Measurements from ENCODE around the gene SLC16A12. TPM values are rescaled to one million over a fixed set of nuclear protein-coding genes. Genes with fewer than 3 reads are reported as not detected.

SLC16A12 gene
- total and polyA plus RNA-seq, 4 donors, result 0.03 to 10.7 (median 0.94) TPM

DNA sequence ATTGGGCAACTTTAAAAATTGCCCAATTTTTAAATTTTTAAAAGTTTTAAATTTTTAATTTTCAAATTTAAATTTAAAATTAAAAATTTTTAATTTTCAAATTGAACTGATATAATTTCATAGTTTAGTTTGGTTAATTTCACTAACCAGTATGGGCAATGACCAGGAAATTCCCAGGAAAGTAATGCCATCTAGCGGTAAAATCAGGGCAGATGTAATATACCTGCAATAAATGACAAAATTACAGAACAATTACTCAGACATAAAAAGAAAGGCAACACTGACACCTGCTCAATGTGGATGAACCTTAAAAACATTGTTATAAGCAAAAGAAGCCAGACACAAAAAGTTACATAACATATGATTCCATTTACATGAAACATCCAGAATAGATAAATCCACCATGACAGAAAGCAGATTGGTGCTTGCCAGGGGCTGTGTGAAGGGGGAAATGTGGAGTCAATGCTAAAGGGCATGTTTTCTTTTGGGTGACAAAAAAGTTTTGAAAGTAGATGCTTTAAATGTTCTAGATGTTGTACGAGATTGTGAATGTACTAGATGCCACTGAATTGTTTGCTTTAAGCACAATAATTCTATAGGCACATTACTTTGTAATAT lies 28.6 kb upstream of the SLC16A12 start:
- DNase-seq (ENCODE audit: low spot score), result no peak
- H3K9me3 ChIP-seq (ENCODE audit: control insufficient read depth in 4 of 4, low read length in 3 of 4), result no peaks in the 10 kb centered on the region
- H3K27me3 ChIP-seq (ENCODE audit: control insufficient read depth in 4 of 4, insufficient read depth in 4 of 4, low read length in 3 of 4), result no peaks in the 10 kb centered on the region
- WGBS, result 6% methylated on average over 2 of the region's 2 CpGs
- TF ChIP-seq CTCF (IDR thresholded peaks at IDR 0.05; ENCODE audit: low read depth, low read length, missing input control), result peak; percentile 75
- peak in 1 of 2 donors; percentile 24 for TF ChIP-seq HNF4A (conservative IDR thresholded peaks at IDR 0.05)
- TF ChIP-seq HNF4G (IDR thresholded peaks at IDR 0.05), result no peak
- TF ChIP-seq YY1 (IDR thresholded peaks at IDR 0.05), result no peak
- TF ChIP-seq NR2F2 (IDR thresholded peaks at IDR 0.05), result no peak
- TF ChIP-seq RAD21 (IDR thresholded peaks at IDR 0.05), result peak; percentile 93 to 95
- TF ChIP-seq FOXA1 (IDR thresholded peaks at IDR 0.05), result no peak
- no peak for TF ChIP-seq ZBTB33 (IDR thresholded peaks at IDR 0.05)
- no peak for TF ChIP-seq REST (IDR thresholded peaks at IDR 0.05)
- no peak overlapping the region for H3K27ac ChIP-seq (ENCODE audit: low read depth in 1 of 2, low read length in 2 of 2)
- H3K4me1 ChIP-seq (ENCODE audit: control insufficient read depth in 4 of 4, insufficient read depth in 4 of 4, low read length in 3 of 4), result peaks cover 1 to 16% (median 12%) of the 10 kb centered on the region in 4 donors
- H3K36me3 ChIP-seq (ENCODE audit: control insufficient read depth in 4 of 4, insufficient read depth in 3 of 4, low read depth in 1 of 4, low read length in 3 of 4), result no peaks in the 10 kb centered on the region
- H3K9ac ChIP-seq (ENCODE audit: low read depth in 1 of 2, low read length in 2 of 2), result peak overlapping the region in 1 of 2 donors; percentile 41
- no peak overlapping the region for H3K4me3 ChIP-seq (ENCODE audit: low read depth in 1 of 3, low read length in 3 of 3)

GRCh38 chr10:89563311-89563710 lies 27.9 kb upstream of the SLC16A12 start:
- H3K4me3 ChIP-seq (ENCODE audit: low read depth in 1 of 3, low read length in 3 of 3), result no peak overlapping the region
- no peak for TF ChIP-seq FOXA1 (IDR thresholded peaks at IDR 0.05)
- TF ChIP-seq RAD21 (IDR thresholded peaks at IDR 0.05), result no peak
- no peak for TF ChIP-seq EGR1 (IDR thresholded peaks at IDR 0.05; ENCODE audit: low read depth in 2 of 2)
- no peak for TF ChIP-seq YY1 (IDR thresholded peaks at IDR 0.05)
- no peak for TF ChIP-seq RXRA (IDR thresholded peaks at IDR 0.05)
- no peak for TF ChIP-seq HNF4A (conservative IDR thresholded peaks at IDR 0.05)
- no peak for TF ChIP-seq ZBTB33 (IDR thresholded peaks at IDR 0.05)
- TF ChIP-seq FOXA2 (IDR thresholded peaks at IDR 0.05), result no peak
- no peak for TF ChIP-seq MAX (IDR thresholded peaks at IDR 0.05)
- TF ChIP-seq SP1 (IDR thresholded peaks at IDR 0.05), result no peak
- TF ChIP-seq JUND (IDR thresholded peaks at IDR 0.05), result no peak
- no peak for TF ChIP-seq ATF3 (IDR thresholded peaks at IDR 0.05)
- TF ChIP-seq CTCF (IDR thresholded peaks at IDR 0.05; ENCODE audit: low read depth, low read length, missing input control), result no peak
- no peak for TF ChIP-seq HNF4G (IDR thresholded peaks at IDR 0.05)
- no peak for TF ChIP-seq GABPA (IDR thresholded peaks at IDR 0.05 in 1 of 2, conservative IDR thresholded peaks at IDR 0.05 in 1 of 2)

More at GRCh38 chr10:89563311-89563710, 27.9 kb upstream of the SLC16A12 start:
- H3K9me3 ChIP-seq (ENCODE audit: control insufficient read depth in 4 of 4, low read length in 3 of 4), result no peaks in the 10 kb centered on the region
- no peaks in the 10 kb centered on the region for H3K36me3 ChIP-seq (ENCODE audit: control insufficient read depth in 4 of 4, insufficient read depth in 3 of 4, low read depth in 1 of 4, low read length in 3 of 4)
- H3K27me3 ChIP-seq (ENCODE audit: control insufficient read depth in 4 of 4, insufficient read depth in 4 of 4, low read length in 3 of 4), result no peaks in the 10 kb centered on the region
- WGBS, result 84% methylated on average over 3 of the region's 3 CpGs
- no peak overlapping the region for H3K27ac ChIP-seq (ENCODE audit: low read depth in 1 of 2, low read length in 2 of 2)
- no peak for DNase-seq (ENCODE audit: low spot score)
- peaks cover 1 to 16% (median 12%) of the 10 kb centered on the region in 4 donors for H3K4me1 ChIP-seq (ENCODE audit: control insufficient read depth in 4 of 4, insufficient read depth in 4 of 4, low read length in 3 of 4)
- no peak overlapping the region for H3K9ac ChIP-seq (ENCODE audit: low read depth in 1 of 2, low read length in 2 of 2)

Data from liver (tissue), 9 donors.